HepG2 (cell line): Measurements from ENCODE around the gene SEMA3B. TPM values are rescaled to one million over a fixed set of nuclear protein-coding genes. Genes with fewer than 3 reads are reported as not detected.

ENCODE experiments used
- ATAC-seq: fragments of 200-7000 bp; cut with Tn5 transposase; 3 replicates; pipeline ENCODE4 v1.9.1; 2020; ENCODE audit warnings: mild to moderate bottlenecking, moderate library complexity
- BruUV-seq: library from RNA; stranded (reverse); fragments of 400-500 nt; replicated peaks from 2 replicates; lab custom pipeline; 2021; lab: Mats Ljungman, UMichigan
- CTCF ChIA-PET: fragments of 300-600 bp; formaldehyde crosslinking; extraction: SDS; loops from one replicate; lab custom pipeline; 2021; ENCODE audit warnings: low total read pairs, inconsistent platforms, low intra/inter-chr PET ratio; lab: Yijun Ruan, JAX
- POLR2A ChIA-PET: fragments of 350-600 bp; sonication (Branson Sonifier 250); formaldehyde crosslinking; loops from one replicate; lab custom pipeline; 2020; ENCODE audit warnings: antibody characterized with exemption, inconsistent platforms; lab: Yijun Ruan, JAX
- DNase-seq: peaks from one replicate; pipeline ENCODE4 v3.0.0-alpha.2; 2015; ENCODE audit warnings: low spot score
- FAIRE-seq: peaks from 3 replicates; lab custom pipeline; 2011; peaks lifted over from hg19 to GRCh38; lab: Jason Lieb, UNC
- H2AFZ ChIP-seq: one replicate; pipeline ENCODE4 v1.6.1; 2011; ENCODE audit warnings: low read length, inconsistent platforms
- H3K27ac ChIP-seq: fragments of 300-600 bp; 3 replicates; pipeline ENCODE4 v1.8.0; 2011; ENCODE audit warnings: mixed run types, mild to moderate bottlenecking, mixed read lengths, low read length, inconsistent platforms; ENCODE audit not compliant: insufficient read depth; ENCODE audit errors: extremely low read length
- H3K27me3 ChIP-seq, 2 experiments: fragments of 200-600 bp in 1 of 2; 2 replicates in 1 of 2; 3 replicates in 1 of 2; pipeline versions ENCODE4 v1.6.0 to v1.8.0; 2011; ENCODE audit warnings: low read length in 2 of 2, mild to moderate bottlenecking in 2 of 2, moderate library complexity in 2 of 2, inconsistent platforms in 1 of 2; ENCODE audit not compliant: insufficient read depth in 2 of 2, control insufficient read depth in 1 of 2
- H3K36me3 ChIP-seq, 2 experiments: fragments of 200-600 bp in 1 of 2; replicated peaks in 1 of 2; 2 replicates in 1 of 2; 3 replicates in 1 of 2; pipeline versions ENCODE4 v1.5.1 to v1.8.0; 2011; ENCODE audit warnings: low read length in 2 of 2, inconsistent platforms in 1 of 2; ENCODE audit not compliant: insufficient read depth in 2 of 2, control insufficient read depth in 1 of 2
- H3K4me1 ChIP-seq: 2 replicates; pipeline ENCODE4 v1.5.1; 2012; ENCODE audit warnings: low read length, inconsistent platforms; ENCODE audit not compliant: insufficient read depth
- H3K4me2 ChIP-seq: 2 replicates; pipeline ENCODE4 v1.6.0; 2011; ENCODE audit warnings: low read depth, low read length, inconsistent platforms
- H3K4me3 ChIP-seq, 3 experiments: fragments of 200-600 bp in 1 of 3; sonication (generic), shearing (Covaris generic) in 1 of 3; replicated peaks in 1 of 3; 2 replicates each; pipeline ENCODE4 v1.5.1; 2011 to 2016; ENCODE audit warnings: low read length in 3 of 3, inconsistent platforms in 2 of 3, low read depth in 2 of 3, mild to moderate bottlenecking in 2 of 3, control low read depth in 1 of 3, mixed read lengths in 1 of 3; ENCODE audit not compliant: insufficient read depth in 1 of 3
- H3K79me2 ChIP-seq: one replicate; pipeline ENCODE4 v1.6.1; 2011; ENCODE audit warnings: low read length, inconsistent platforms; ENCODE audit not compliant: insufficient read depth
- H3K9ac ChIP-seq: 2 replicates; pipeline ENCODE4 v1.6.0; 2011; ENCODE audit warnings: mild to moderate bottlenecking, low read depth, low read length, inconsistent platforms; ENCODE audit not compliant: insufficient read depth
- H3K9me3 ChIP-seq: 2 replicates; pipeline ENCODE4 v1.5.1; 2012; ENCODE audit warnings: mild to moderate bottlenecking, low read length
- H4K20me1 ChIP-seq: 2 replicates; pipeline ENCODE4 v1.6.0; 2011; ENCODE audit warnings: inconsistent platforms, mild to moderate bottlenecking, low read length, moderate library complexity; ENCODE audit not compliant: insufficient read depth
- DZIP1 ChIP-seq: sonication (generic); formaldehyde crosslinking; IDR thresholded peaks from 2 replicates; pipeline ENCODE4 v1.5.0; 2020; ENCODE audit warnings: mild to moderate bottlenecking, missing genetic modification reagents
- HOXD1 ChIP-seq: sonication (generic); formaldehyde crosslinking; IDR thresholded peaks from 2 replicates; pipeline ENCODE4 v1.5.0; 2020; ENCODE audit warnings: missing genetic modification reagents
- MEIS2 ChIP-seq: sonication (generic); formaldehyde crosslinking; IDR thresholded peaks from 2 replicates; pipeline ENCODE4 v1.9.0; 2021; ENCODE audit warnings: mild to moderate bottlenecking, missing genetic modification reagents
- PATZ1 ChIP-seq: sonication (generic); formaldehyde crosslinking; IDR thresholded peaks from 2 replicates; pipeline ENCODE4 v1.4.0; 2020; ENCODE audit warnings: missing genetic modification reagents
- TCF12 ChIP-seq, 2 experiments: fragments of 450-650 bp in 1 of 2; sonication (generic) in 1 of 2; formaldehyde crosslinking in 1 of 2; IDR thresholded peaks; 2 replicates each; pipeline versions ENCODE4 v1.6.1 to v1.8.0; 2017 to 2022; ENCODE audit warnings: antibody characterized with exemption in 1 of 2, mild to moderate bottlenecking in 1 of 2, missing genetic modification reagents in 1 of 2, moderate library complexity in 1 of 2
- THRA ChIP-seq: sonication (generic); formaldehyde crosslinking; IDR thresholded peaks from 2 replicates; pipeline ENCODE4 v1.4.0; 2020; ENCODE audit warnings: missing genetic modification reagents, borderline replicate concordance
- ZBTB7B ChIP-seq: sonication (generic); formaldehyde crosslinking; IDR thresholded peaks from 2 replicates; pipeline ENCODE4 v1.4.0; 2020; ENCODE audit warnings: missing genetic modification reagents
- ZNF180 ChIP-seq: sonication (generic); formaldehyde crosslinking; IDR thresholded peaks from 2 replicates; pipeline ENCODE4 v1.4.0; 2020; ENCODE audit warnings: low read depth, missing genetic modification reagents, borderline replicate concordance
- ZNF484 ChIP-seq: sonication (generic); formaldehyde crosslinking; IDR thresholded peaks from 2 replicates; pipeline ENCODE4 v1.5.1; 2020; ENCODE audit warnings: mild to moderate bottlenecking, low read depth, missing genetic modification reagents, borderline replicate concordance
- ZNF570 ChIP-seq: sonication (generic); formaldehyde crosslinking; IDR thresholded peaks from 2 replicates; pipeline ENCODE4 v1.4.0; 2020; ENCODE audit warnings: mild to moderate bottlenecking, missing genetic modification reagents, borderline replicate concordance
- ZNF740 ChIP-seq: sonication (generic); formaldehyde crosslinking; IDR thresholded peaks from 2 replicates; pipeline ENCODE4 v1.4.0; 2020; ENCODE audit warnings: missing genetic modification reagents
- WGBS: methylation state at CpG from one replicate; pipeline ENCODE4 v1.1.6; 2017; ENCODE audit warnings: low lambda C conversion rate; 5-methylcytosine and 5-hydroxymethylcytosine counted together
- in situ Hi-C: cut with HindIII; loops from 2 replicates; pipeline ENCODE4 v1.10.0; 2017; ENCODE audit warnings: low pct_unique_long_range_greater_than_20kb; ENCODE audit not compliant: extremely low pct_ligation_motif_present
- intact Hi-C: fragments of 100-400 bp; cut with micrococcal nuclease; formaldehyde crosslinking; loops from one replicate; pipeline ENCODE4 v1.10.0; 2022; ENCODE audit not compliant: unreplicated experiment
- polyA plus RNA-seq, 8 experiments: library from polyadenylated mRNA; depleted of rRNA in 3 of 8; stranded (reverse) in 7 of 8; unstranded in 1 of 8; fragments of >200 nt; fragmentation: Illumina TruSeq in 4 of 8; extraction: Trizol in 4 of 8; gene quantifications; 2 replicates each; pipeline versions ENCODE4 v1.2.1 to v1.2.3, GENCODE V29; 2011 to 2016; ENCODE audit warnings: low read depth in 4 of 8, missing spikeins in 1 of 8, mixed read lengths in 1 of 8; ENCODE audit not compliant: insufficient read depth in 1 of 8
- total RNA-seq, 5 experiments: library from RNA; depleted of rRNA; stranded (reverse); fragments of >200 nt; fragmentation: Illumina TruSeq; extraction: Trizol; gene quantifications; 2 replicates each; pipeline ENCODE4 v1.2.3, GENCODE V29; 2016; ENCODE audit warnings: low read depth in 1 of 5

The SEMA3B gene
- total and polyA plus RNA-seq, 2 of the 13 experiments (the other 11 are each of a cell fraction or from before 2014, with no cell fraction given): 93.2 to 158 TPM

GRCh38 chr3:50266017-50266416, 2.9 kb upstream of the SEMA3B start:
- no peak overlapping the region for H2AFZ ChIP-seq
- WGBS: 85% methylated on average over 4 of the region's 6 CpGs

More at GRCh38 chr3:50266017-50266416, 2.9 kb upstream of the SEMA3B start:
- ATAC-seq (no peak), DNase-seq (no peak), FAIRE-seq (no peak)
- no TSS peak for BruUV-seq
- H3K9ac ChIP-seq: peak overlapping the region; percentile 94
- no peaks in the 10 kb centered on the region; a peak in 2 of 5 replicates for H3K36me3 ChIP-seq
- POLR2A ChIA-PET: interaction anchor here (2.2 to 6.8 kb wide), 6 partner anchors 18 to 71 kb away, joined by 6 to 51 read pairs (median 13); partner anchors contain the start of genes HYAL3, IFRD2, NAA80 and SLC38A3
- TF ChIP-seq ZNF180 (CRISPR knock-in tag) (no peak), THRA (CRISPR knock-in tag) (no peak), ZNF570 (CRISPR knock-in tag) (no peak), HOXD1 (CRISPR knock-in tag) (no peak), ZNF740 (CRISPR knock-in tag) (0 out of 2 replicates have a peak, but pooled peaks have one; percentile 48), ZNF484 (no peak), MEIS2 (no peak), TCF12 (IDR thresholded peaks at IDR 0.05) (no peak), TCF12 (CRISPR knock-in tag; IDR thresholded peaks at IDR 0.05) (no peak), PATZ1 (peak; percentile 23; the same call in 1 of the 2 replicates), DZIP1 (CRISPR knock-in tag) (no peak), ZBTB7B (CRISPR knock-in tag) (peak; percentile 12; the same call in 1 of the 2 replicates)
- H3K4me2 ChIP-seq: peak overlapping the region; percentile 98
- peak overlapping the region; percentile 96 for H3K27ac ChIP-seq
- intact Hi-C loops: no loop called here
- in situ Hi-C loops: no loop called here
- no peaks in the 10 kb centered on the region for H3K9me3 ChIP-seq
- H3K27me3 ChIP-seq: no peaks in the 10 kb centered on the region; a peak in 1 of 5 replicates
- CTCF ChIA-PET: no interaction called here
- no peak overlapping the region for H3K4me3 ChIP-seq
- H3K4me1 ChIP-seq: peaks cover 88% of the 10 kb centered on the region
- H3K79me2 ChIP-seq: peaks cover 29% of the 10 kb centered on the region
- H4K20me1 ChIP-seq: no peaks in the 10 kb centered on the region
